Mammary epithelial cell (primary cell): ENCODE results near the gene WHRN.

Source experiments
- EZH2 ChIP-seq: IDR thresholded peaks from 2 replicates; pipeline ENCODE4 v1.6.1; 2012; ENCODE audit warnings: low read length, inconsistent platforms, borderline replicate concordance
- TF ChIP-seq, protein P1 (sequence below), 2 donors: IDR thresholded peaks in 1 of 2; conservative IDR thresholded peaks in 1 of 2; 2 replicates each; pipeline ENCODE4 v1.5.1; 2011 to 2012; ENCODE audit warnings: inconsistent platforms in 2 of 2, low read length in 2 of 2, mild to moderate bottlenecking in 2 of 2, control low read depth in 1 of 2, low read depth in 1 of 2; ENCODE audit not compliant: insufficient read depth in 1 of 2; ENCODE audit errors: extremely low read depth in 1 of 2

DNA sequence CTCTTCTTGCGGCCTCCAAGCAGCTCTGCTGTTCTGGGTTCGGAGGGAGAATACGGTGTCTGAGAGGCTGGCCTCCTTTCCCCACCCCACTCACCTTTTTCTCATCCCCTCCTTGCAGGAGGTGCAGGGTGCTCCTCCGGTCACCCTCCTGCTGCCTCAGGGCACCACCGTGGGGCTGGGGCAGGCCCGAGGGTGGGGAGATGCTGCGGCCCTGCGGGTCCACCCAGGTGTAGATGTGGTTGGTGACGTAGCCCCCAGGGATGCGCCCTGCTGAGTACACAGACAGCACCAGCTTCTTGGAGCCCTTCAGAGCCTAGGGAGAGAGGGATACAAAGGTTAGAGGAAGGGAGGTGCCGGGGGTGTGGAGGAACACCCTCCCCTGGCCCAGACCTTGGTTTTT is 26.8 kb downstream of the WHRN start:
- TF ChIP-seq, protein P1, sequence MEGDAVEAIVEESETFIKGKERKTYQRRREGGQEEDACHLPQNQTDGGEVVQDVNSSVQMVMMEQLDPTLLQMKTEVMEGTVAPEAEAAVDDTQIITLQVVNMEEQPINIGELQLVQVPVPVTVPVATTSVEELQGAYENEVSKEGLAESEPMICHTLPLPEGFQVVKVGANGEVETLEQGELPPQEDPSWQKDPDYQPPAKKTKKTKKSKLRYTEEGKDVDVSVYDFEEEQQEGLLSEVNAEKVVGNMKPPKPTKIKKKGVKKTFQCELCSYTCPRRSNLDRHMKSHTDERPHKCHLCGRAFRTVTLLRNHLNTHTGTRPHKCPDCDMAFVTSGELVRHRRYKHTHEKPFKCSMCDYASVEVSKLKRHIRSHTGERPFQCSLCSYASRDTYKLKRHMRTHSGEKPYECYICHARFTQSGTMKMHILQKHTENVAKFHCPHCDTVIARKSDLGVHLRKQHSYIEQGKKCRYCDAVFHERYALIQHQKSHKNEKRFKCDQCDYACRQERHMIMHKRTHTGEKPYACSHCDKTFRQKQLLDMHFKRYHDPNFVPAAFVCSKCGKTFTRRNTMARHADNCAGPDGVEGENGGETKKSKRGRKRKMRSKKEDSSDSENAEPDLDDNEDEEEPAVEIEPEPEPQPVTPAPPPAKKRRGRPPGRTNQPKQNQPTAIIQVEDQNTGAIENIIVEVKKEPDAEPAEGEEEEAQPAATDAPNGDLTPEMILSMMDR (conservative IDR thresholded peaks at IDR 0.05 in 1 of 2, IDR thresholded peaks at IDR 0.05 in 1 of 2; ENCODE audit: extremely low read depth in 1 of 2, insufficient read depth in 1 of 2, low read depth in 1 of 2, low read length in 2 of 2): no peak
- no peak for TF ChIP-seq EZH2
